NB4 (cell line): Measurements from ENCODE around the gene DNAJB1.
A peak's percentile ranks its signal among the peaks of the same experiment; 100 is the strongest.

ENCODE experiments used
- DNase-seq: peaks from one replicate; pipeline ENCODE4 v3.0.0; 2010; ENCODE audit warnings: low read depth
- H3K4me3 ChIP-seq: one replicate; pipeline ENCODE4 v1.5.1; 2011; ENCODE audit warnings: mild to moderate bottlenecking, low read depth, low read length, moderate library complexity
- CTCF ChIP-seq: IDR thresholded peaks from one replicate; pipeline ENCODE4 v1.5.1; 2012; ENCODE audit warnings: low read depth, low read length
- MAX ChIP-seq: IDR thresholded peaks from 2 replicates; pipeline ENCODE4 v1.6.1; 2011; ENCODE audit warnings: low read depth, low read length
- MYC ChIP-seq: IDR thresholded peaks from 2 replicates; pipeline ENCODE4 v1.6.1; 2011; ENCODE audit warnings: low read depth, low read length
- POLR2A ChIP-seq: IDR thresholded peaks from 2 replicates; pipeline ENCODE4 v1.6.1; 2011; ENCODE audit warnings: mild to moderate bottlenecking; ENCODE audit not compliant: insufficient read length; ENCODE audit errors: extremely low read depth

DNAJB1 gene

GRCh38 chr19:14480700-14481079 is 37.5 kb downstream of the DNAJB1 start:
- TF ChIP-seq CTCF (no peak), MYC (no peak), POLR2A (no peak), MAX (no peak)
- DNase-seq: no peak
- H3K4me3 ChIP-seq: no peak overlapping the region

GRCh38 chr19:14479975-14480699 is 38.1 kb downstream of the DNAJB1 start:
- peak; percentile 83 for DNase-seq
- TF ChIP-seq MYC: peak; percentile 4; the same call in 1 of the 2 replicates
- TF ChIP-seq MAX: no peak; the same call in 1 of the 2 replicates
- TF ChIP-seq CTCF: peak; percentile 87
- H3K4me3 ChIP-seq: no peak overlapping the region

GRCh38 chr19:14479309-14479974 is 38.8 kb downstream of the DNAJB1 start:
- DNase-seq: no peak
- TF ChIP-seq MYC (no peak), MAX (no peak), POLR2A (no peak), CTCF (no peak)
- no peak overlapping the region for H3K4me3 ChIP-seq

- TF ChIP-seq MYC: no peak
- no peak for TF ChIP-seq MAX
- no peak for TF ChIP-seq POLR2A
- no peak for TF ChIP-seq CTCF
- H3K4me3 ChIP-seq: no peak overlapping the region
- no peak for DNase-seq
Observed at GRCh38 chr19:14478113-14478545, 40.1 kb downstream of the DNAJB1 start.

- H3K4me3 ChIP-seq: no peak overlapping the region
- DNase-seq: no peak
- no peak for TF ChIP-seq CTCF
- TF ChIP-seq MYC: no peak
- no peak for TF ChIP-seq POLR2A
- TF ChIP-seq MAX: no peak
Observed at GRCh38 chr19:14477418-14478112, 40.6 kb downstream of the DNAJB1 start.
